ENCODE results near the gene NLRP10.
"Not testable (repeated sequence)": the region's sequence is repeated elsewhere in the genome, so short reads cannot be mapped to it uniquely, and the experiment has no call there.

Gene NLRP10, protein sequence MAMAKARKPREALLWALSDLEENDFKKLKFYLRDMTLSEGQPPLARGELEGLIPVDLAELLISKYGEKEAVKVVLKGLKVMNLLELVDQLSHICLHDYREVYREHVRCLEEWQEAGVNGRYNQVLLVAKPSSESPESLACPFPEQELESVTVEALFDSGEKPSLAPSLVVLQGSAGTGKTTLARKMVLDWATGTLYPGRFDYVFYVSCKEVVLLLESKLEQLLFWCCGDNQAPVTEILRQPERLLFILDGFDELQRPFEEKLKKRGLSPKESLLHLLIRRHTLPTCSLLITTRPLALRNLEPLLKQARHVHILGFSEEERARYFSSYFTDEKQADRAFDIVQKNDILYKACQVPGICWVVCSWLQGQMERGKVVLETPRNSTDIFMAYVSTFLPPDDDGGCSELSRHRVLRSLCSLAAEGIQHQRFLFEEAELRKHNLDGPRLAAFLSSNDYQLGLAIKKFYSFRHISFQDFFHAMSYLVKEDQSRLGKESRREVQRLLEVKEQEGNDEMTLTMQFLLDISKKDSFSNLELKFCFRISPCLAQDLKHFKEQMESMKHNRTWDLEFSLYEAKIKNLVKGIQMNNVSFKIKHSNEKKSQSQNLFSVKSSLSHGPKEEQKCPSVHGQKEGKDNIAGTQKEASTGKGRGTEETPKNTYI

GRCh38 chr11:7965386-7965785 lies at the start of gene NLRP10:
TSS of gene NLRP10 (minus strand) at chr11:7965447. CDS start at chr11:7963495, 1,952 bp downstream.
- DNase-seq = no peak

DNA sequence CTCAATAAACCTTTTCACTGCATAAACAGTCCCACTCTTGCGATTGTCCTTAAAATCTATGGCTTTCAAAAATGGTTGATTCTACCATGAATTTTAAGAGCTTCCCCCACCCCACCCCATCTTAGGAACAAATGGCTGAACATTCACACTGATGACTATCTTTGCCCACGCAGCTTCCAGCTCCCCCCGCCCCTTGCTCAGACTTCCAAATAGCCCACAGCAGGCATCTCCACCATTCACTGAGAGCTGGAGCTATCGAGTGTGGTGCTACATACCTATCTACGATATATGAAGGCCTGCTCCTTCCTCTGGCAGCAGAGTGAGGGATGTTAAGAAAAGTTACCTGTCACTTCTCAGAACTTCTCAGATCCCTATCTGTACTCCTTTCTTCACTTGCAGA lies 48.6 kb upstream of the NLRP10 start:
- no peak for DNase-seq

DNA sequence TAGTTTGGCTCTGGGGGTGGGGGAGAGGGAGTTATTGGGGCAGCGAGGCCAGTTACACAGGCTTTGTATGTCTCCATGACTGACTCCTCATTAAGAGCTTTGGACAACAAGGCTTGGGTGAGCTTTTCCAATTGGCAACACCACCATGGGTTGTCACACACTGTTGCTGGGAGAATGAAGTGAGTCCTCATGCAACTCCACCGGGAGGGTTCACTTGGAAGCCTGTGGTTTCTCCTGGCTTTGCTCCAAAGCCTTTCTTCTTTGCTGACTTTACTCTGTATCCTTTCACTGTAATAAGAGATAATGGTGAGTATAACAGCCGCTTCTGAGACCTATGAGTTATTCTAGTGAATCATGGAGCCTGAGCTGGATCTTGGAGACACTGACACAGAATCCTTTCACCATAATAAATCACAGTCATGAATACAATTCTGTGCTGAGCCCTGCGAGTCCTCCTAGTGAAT lies 46.8 kb upstream of the NLRP10 start:
- peak; percentile 44 for DNase-seq

DNA sequence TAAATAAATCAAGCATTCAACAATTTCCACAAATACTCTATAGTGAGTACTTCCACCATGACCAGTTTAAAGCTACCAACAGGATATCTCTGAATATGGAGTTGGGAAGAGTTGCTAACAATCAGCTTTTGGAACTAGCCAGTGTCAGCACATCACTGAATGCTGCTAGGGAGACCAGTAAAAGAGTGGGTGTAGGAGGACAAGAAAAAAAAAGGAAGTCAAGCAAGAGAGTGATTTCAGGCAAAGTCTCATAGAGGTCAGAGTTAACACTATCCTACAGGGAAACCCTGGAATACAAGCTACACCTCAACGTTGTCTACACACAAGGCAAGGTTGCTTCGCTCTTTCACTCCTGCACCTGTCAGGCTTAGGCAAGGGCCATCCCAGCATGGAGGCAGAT lies 46.1 kb upstream of the NLRP10 start:
- no peak for DNase-seq

DNA sequence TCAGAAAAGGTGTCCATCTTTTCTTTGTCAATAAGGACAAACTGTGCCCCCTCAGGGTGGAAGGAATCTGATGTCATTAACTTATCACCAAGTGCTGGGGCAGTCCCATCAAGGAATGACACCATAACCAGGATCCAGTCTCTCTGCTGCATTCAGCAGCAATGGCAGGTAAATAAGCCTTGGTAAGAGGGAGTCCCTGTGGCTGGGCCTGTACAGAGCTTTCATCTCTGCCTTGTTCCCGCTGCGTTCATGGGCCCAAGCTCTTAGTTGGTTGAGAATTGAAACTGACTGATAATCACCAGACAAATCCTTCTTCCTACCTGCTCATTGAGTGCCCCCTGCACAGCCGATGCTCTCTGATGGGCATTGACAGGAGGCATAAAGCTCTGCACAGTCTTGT lies 44.6 kb upstream of the NLRP10 start:
- no peak for DNase-seq

DNA sequence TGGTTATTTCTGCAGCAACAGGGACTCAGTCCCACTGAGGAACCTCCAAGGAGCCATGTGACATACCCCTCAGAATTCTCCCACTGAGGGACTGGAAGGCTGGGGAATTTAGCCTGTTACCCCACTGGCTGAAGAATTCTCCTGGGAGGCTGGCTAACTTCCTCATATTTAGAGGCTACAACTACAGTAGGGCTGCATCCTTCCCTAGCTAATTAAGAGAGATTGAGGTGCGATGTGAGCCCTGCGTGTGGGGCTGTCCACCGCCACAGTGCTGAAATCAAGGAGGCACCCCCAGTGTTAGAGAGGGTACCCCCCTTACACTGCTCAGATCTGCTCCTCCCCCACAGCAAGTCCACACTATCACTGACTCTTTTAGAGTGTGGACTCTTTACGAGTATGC lies 43.0 kb upstream of the NLRP10 start:
- no peak for DNase-seq

- peak; percentile 82 for DNase-seq
These were observed 41.2 kb upstream of the NLRP10 start for GRCh38 chr11:8006349-8006977.

- DNase-seq = no peak
These were observed 40.3 kb upstream of the NLRP10 start for GRCh38 chr11:8005556-8005955.

- DNase-seq = no peak
These were observed 38.8 kb upstream of the NLRP10 start for GRCh38 chr11:8004008-8004407.

DNA sequence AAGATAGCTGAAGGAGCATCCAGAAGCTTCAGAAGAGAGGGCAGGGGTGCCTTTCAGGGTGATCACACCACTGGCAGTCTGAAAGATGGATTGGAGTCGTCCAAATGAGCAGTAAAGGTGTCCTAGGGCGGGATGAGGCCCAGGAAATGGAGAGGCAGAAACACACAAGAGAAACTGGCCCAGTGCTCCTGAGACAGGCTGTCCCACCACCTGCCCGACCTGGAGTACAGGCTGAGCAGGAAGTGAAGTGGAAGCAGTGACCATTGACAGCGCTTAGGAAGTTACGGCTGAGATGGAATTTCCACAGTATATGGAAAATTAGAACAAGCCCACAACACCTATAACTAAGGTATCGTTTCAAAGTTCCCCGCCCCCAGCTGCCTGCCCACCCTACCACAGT lies 37.9 kb upstream of the NLRP10 start:
- DNase-seq = no peak

- no peak for DNase-seq
These were observed 37.4 kb upstream of the NLRP10 start for GRCh38 chr11:8002676-8003075.

GRCh38 chr11:8000390-8000789 lies 35.1 kb upstream of the NLRP10 start:
- no peak for DNase-seq

DNA sequence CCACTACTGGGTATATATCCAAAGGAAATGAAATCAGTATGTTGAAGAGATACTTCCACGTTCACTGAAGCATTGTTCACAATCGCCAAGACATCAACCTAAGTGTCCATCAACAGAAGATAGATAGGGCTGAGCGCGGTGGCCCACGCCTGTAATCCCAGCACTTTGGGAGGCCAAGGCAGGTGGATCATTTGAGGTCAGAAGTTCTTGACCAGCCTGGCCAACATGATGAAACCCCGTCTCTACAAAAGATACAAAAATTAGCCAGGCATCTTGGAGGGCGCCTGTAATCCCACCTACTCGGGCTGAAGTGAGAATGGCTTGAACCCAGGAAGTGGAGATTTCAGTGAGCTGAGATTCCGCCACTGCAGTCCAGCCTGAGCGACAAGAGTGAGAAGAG lies 34.5 kb upstream of the NLRP10 start:
- DNase-seq = no peak

GRCh38 chr11:7994581-7995278 lies 29.5 kb upstream of the NLRP10 start:
- DNase-seq = no peak

DNA sequence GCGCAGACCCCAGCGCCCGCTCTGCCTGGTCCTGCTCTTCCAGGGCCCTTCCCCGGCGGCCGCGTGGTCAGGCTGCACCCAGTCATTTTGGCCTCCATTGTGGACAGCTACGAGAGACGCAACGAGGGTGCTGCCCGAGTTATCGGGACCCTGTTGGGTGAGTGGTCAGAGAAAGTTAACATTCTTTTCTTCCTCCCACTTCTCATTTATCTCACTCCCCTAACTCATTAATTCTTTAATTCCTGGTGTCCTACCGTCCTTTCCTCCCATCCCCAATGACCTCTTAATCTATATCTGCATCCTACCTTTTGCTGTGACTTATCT lies 22.3 kb upstream of the NLRP10 start:
- not testable (repeated sequence) for DNase-seq

DNA sequence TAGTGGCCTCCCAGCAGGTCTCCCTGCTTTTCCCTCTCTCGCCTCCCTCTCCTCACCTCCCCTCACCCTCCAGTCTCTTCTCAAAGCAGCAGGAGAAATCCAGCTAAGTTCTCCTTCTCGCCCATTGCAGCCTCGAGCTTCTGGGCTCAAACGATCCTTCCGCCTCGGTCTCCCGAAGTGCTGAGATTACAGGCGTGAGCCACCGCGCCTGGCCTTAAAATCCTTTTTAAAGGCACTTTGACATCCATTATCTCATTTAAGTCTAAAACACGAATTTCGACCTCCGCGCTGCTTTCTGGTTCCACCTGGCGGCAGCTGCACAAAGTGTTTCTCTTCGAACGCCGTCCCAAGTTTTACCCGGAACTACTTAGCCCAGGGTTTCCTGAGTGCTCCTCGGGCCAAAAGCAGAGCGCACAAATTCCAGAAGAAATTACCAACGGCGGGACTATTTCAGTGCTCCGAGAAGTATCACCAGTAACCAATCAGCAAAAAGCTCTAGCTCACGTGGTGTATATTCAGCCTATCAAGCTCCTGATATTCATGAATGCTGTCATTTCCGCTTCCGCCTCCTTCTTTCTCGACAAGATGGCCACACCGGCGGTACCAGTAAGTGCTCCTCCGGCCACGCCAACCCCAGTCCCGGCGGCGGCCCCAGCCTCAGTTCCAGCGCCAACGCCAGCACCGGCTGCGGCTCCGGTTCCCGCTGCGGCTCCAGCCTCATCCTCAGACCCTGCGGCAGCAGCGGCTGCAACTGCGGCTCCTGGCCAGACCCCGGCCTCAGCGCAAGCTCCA lies 21.7 kb upstream of the NLRP10 start, which contains the start of gene EIF3F:
Gene EIF3F (plus strand): TSS at position 570 of the 792 bp plus-strand sequence. CDS start 16 bp downstream, at position 586.
- DNase-seq = peak; percentile 99

DNA sequence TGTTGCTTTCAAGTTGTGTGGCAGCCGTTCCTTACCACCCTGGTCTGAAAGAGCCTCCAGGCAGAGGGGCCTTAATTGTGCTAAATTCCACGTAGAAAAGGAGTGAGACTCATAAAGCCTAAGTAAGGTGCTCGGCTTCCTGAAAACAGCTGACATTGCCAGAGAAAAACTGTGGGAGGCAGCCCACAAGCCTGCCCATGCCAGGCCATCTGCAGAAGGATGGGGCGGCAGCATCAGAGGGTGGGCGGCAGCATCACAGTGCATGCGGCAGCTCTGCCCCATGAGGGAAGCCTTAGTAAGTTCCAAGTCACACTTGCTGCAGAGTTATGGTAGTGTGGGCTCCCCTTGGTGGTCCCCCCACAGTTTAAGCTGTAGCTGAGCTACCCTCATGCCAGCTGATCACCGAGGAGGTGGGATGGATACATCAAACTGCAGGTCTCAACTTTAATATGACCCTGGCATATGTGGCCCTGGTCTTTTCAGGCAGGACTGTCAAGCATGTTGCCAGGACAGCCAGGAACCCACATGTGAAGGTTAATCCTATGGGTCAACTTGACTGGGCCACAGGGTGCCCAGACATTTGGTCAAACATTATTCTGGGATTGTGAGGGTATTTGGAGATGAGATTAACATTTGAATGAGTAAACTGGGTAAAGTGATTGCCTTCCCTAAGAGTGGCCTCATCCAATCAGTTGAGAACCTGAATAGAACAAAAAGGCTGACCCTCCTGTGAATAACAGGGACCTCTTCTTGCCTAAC lies 18.8 kb upstream of the NLRP10 start:
- no peak for DNase-seq

- DNase-seq = no peak
These were observed 17.4 kb upstream of the NLRP10 start for GRCh38 chr11:7982582-7983119.

DNA sequence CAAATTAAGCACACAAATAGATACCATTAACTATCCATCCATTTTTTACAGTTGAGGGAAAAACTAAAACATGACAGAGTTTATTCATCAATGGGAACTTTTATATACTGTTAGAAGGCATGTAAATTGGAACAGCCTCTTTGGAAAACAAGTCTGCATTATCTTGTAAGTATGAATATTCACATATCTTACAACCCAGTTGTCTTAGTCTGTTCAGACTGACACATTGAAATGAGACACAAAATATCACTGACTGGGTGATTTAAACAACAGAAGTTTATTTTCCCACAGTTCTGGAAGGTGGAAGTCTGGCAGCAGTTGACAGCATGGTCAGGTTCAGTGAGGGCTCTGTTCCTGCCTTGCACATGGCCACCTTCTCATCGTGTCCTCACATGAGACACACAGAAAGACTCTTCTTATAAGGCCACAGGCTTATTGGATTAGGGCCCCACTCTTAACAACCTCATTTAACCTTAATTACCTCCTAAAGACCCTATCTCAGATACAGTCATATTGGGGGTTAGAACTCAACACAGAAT lies 16.4 kb upstream of the NLRP10 start:
- DNase-seq = no peak

DNA sequence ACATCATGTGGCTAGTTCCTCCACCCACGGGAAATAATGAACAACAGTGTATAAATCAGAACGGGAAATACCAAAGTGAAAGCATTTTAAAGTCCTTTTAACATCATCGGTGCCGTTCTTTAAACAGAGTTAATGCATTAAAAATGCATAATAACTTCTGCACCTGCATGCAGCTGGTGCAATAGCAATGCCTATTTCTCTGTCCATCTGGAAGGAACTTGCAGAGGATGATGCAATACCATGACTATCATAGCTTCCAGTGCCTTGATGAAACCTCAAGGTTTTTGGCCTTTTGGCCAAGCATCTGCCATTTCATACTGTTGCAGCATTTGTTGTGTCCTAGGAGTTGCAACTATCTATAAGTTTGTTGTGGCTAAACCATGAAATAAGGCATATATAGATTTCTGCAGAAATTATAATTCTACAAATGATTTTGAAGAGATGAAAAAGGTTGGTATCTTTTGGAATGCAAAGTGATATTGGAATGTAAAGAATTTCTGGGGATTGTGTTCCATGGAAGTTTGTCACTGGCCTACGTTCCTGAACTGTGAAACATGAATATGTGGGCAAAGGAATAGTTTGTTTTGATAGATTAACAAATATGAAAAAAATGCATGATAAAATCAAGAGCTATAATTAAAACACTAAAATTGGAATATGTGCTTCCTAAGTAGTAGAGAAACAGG lies 12.1 kb upstream of the NLRP10 start:
- no peak for DNase-seq
